ENCODE data around the gene DCXR.

DNA sequence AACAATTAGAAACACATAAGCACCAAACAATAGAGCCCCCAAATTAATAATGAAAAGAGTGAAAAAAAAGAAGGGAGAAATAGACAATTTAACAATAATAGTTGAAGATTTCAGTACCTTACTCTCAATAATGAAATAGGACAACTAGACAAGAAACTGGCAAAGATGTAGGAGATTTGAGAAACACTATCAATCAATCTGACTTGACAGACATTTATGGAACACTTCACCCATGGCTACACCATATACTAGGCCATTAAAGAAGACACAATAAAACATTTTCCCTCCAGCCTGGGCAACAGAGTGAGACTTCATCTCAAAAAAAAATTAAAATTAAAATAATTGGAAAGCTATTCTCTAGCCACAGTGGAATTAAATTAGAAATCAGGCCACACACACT, 33.1 kb upstream of the DCXR start:
- TF ChIP-seq, protein P1, sequence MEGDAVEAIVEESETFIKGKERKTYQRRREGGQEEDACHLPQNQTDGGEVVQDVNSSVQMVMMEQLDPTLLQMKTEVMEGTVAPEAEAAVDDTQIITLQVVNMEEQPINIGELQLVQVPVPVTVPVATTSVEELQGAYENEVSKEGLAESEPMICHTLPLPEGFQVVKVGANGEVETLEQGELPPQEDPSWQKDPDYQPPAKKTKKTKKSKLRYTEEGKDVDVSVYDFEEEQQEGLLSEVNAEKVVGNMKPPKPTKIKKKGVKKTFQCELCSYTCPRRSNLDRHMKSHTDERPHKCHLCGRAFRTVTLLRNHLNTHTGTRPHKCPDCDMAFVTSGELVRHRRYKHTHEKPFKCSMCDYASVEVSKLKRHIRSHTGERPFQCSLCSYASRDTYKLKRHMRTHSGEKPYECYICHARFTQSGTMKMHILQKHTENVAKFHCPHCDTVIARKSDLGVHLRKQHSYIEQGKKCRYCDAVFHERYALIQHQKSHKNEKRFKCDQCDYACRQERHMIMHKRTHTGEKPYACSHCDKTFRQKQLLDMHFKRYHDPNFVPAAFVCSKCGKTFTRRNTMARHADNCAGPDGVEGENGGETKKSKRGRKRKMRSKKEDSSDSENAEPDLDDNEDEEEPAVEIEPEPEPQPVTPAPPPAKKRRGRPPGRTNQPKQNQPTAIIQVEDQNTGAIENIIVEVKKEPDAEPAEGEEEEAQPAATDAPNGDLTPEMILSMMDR (IDR thresholded peaks at IDR 0.05): no peak
- TF ChIP-seq POLR2A (IDR thresholded peaks at IDR 0.05) (no peak), POLR2AphosphoS5 (IDR thresholded peaks at IDR 0.05) (no peak), EP300 (IDR thresholded peaks at IDR 0.05; ENCODE audit: low read depth) (no peak)

All from transverse colon (tissue), 4 donors.